Breast epithelium (tissue), 3 donors: ENCODE measurements around the gene DNAJB4.

ENCODE experiments used
- POLR2A ChIP-seq: fragments of 450-650 bp; IDR thresholded peaks from one replicate; pipeline ENCODE4 v1.6.1; 2016; ENCODE audit warnings: antibody characterized with exemption, mild to moderate bottlenecking, moderate library complexity
- POLR2AphosphoS5 ChIP-seq, 3 donors: sonication (generic); formaldehyde crosslinking; IDR thresholded peaks; one replicate each; pipeline ENCODE4 v1.6.1; 2017; ENCODE audit warnings: antibody characterized with exemption in 3 of 3
- TF ChIP-seq, protein P1 (sequence below), 3 donors: fragments of 450-650 bp; IDR thresholded peaks; one replicate each; pipeline ENCODE4 v1.5.1; 2016 to 2017; ENCODE audit warnings: antibody characterized with exemption in 3 of 3, mild to moderate bottlenecking in 3 of 3, moderate library complexity in 3 of 3

DNA sequence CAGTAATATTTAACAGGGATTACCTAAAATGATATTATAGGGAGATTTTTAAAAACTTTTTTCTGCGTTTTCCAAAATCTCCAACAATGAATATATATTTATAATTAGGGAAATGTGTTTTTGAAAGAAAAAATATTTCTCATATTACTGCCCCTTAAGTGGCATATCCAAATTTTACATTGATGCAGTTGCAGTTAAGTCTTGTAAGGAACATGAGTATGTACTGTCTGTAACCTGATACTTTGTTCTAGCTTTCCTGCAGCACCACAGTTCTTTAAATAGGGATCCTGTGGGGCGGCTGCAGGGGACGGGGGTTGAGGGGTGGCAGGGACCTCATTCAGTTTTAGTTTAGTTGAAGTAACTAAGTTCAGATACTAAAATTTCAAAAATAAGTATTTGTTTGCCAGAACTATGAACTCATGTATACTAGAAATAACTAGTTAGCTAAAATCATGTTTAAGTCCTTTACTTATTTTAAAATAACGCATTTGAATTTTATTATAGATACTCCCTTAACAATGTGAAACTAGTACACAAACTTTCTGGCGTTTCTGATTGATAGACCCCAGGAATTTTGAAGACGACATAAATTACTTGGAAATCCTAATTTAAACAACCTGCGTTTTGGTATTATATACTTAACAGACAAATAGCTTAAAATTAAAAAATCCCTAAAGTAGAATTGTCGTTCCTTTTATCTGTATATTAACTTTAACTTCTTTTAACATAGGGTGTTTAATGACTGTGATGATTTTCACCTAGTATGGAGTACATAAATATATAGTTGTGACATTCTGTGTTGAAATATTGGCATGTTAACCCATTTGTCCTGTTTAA is 639 bp upstream of the DNAJB4 start:
- TF ChIP-seq, protein P1, sequence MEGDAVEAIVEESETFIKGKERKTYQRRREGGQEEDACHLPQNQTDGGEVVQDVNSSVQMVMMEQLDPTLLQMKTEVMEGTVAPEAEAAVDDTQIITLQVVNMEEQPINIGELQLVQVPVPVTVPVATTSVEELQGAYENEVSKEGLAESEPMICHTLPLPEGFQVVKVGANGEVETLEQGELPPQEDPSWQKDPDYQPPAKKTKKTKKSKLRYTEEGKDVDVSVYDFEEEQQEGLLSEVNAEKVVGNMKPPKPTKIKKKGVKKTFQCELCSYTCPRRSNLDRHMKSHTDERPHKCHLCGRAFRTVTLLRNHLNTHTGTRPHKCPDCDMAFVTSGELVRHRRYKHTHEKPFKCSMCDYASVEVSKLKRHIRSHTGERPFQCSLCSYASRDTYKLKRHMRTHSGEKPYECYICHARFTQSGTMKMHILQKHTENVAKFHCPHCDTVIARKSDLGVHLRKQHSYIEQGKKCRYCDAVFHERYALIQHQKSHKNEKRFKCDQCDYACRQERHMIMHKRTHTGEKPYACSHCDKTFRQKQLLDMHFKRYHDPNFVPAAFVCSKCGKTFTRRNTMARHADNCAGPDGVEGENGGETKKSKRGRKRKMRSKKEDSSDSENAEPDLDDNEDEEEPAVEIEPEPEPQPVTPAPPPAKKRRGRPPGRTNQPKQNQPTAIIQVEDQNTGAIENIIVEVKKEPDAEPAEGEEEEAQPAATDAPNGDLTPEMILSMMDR (IDR thresholded peaks at IDR 0.05): peak in 1 of 3 donors; percentile 14
- TF ChIP-seq POLR2A (peak; percentile 18), POLR2AphosphoS5 (IDR thresholded peaks at IDR 0.05) (peak in 1 of 3 donors; percentile 8)
